Mesothelial cell of epicardium (in vitro differentiated cells): Measurements from ENCODE around the gene CDC42BPA. TPM values are rescaled to one million over a fixed set of nuclear protein-coding genes. Genes with fewer than 3 reads are reported as not detected.

ENCODE experiments used
- DNase-seq, 2 experiments: peaks; one replicate each; pipeline ENCODE4 v3.0.0; 2021; ENCODE audit warnings: low spot score in 2 of 2; ENCODE audit not compliant: unreplicated experiment in 2 of 2
- H3K27ac Mint-ChIP-seq: 2 replicates; pipeline ENCODE4 v1.8.0; 2021; ENCODE audit warnings: mixed read lengths
- H3K27me3 Mint-ChIP-seq: 2 replicates; pipeline ENCODE4 v1.8.0; 2021; ENCODE audit warnings: low read depth, mixed read lengths
- H3K36me3 Mint-ChIP-seq: 2 replicates; pipeline ENCODE4 v1.8.0; 2021; ENCODE audit warnings: mixed read lengths
- H3K4me1 Mint-ChIP-seq: 2 replicates; pipeline ENCODE4 v1.8.0; 2021; ENCODE audit warnings: mixed read lengths
- H3K4me3 Mint-ChIP-seq: 2 replicates; pipeline ENCODE4 v1.8.0; 2021; ENCODE audit warnings: mild to moderate bottlenecking, moderate library complexity, mixed read lengths
- H3K9me3 Mint-ChIP-seq: 2 replicates; pipeline ENCODE4 v1.8.0; 2021; ENCODE audit warnings: mixed read lengths
- total RNA-seq: library from RNA; stranded (reverse); gene quantifications from 3 replicates; pipeline ENCODE4 v1.2.1, GENCODE V29; 2021
- TF ChIP-seq, protein P1 (sequence below): fragments of 200-600 bp; sonication (generic); IDR thresholded peaks from one replicate; pipeline ENCODE4 v1.5.0; 2021; ENCODE audit warnings: antibody characterized with exemption; ENCODE audit not compliant: unreplicated experiment

CDC42BPA gene
- total RNA-seq, 1 donor from 2014 or later: 44.4 TPM

DNA sequence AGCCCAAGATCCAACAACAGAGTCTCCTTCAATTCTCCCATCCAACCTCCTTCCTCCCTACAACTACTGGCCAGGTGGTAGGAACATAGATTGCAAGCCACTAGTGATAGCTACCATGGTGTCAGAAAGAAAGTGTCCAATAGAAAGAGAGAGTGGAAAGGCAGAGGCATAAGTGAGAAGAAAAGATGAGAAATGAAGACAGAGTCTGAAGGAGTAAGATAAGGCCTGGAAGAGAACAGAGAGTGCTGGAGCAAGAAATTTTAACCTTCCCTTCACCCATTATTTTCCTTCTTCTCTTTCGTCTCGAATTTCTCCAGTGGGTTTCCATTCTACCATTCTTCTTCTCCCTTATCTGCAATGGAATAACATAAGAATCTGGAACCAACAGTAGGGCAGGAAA, 57.9 kb downstream of the CDC42BPA start:
- no peak for DNase-seq
- no peak overlapping the region for H3K4me3 Mint-ChIP-seq
- no peaks in the 10 kb centered on the region for H3K27me3 Mint-ChIP-seq
- H3K9me3 Mint-ChIP-seq: no peaks in the 10 kb centered on the region
- no peaks in the 10 kb centered on the region for H3K4me1 Mint-ChIP-seq
- H3K27ac Mint-ChIP-seq: no peak overlapping the region
- TF ChIP-seq, protein P1, sequence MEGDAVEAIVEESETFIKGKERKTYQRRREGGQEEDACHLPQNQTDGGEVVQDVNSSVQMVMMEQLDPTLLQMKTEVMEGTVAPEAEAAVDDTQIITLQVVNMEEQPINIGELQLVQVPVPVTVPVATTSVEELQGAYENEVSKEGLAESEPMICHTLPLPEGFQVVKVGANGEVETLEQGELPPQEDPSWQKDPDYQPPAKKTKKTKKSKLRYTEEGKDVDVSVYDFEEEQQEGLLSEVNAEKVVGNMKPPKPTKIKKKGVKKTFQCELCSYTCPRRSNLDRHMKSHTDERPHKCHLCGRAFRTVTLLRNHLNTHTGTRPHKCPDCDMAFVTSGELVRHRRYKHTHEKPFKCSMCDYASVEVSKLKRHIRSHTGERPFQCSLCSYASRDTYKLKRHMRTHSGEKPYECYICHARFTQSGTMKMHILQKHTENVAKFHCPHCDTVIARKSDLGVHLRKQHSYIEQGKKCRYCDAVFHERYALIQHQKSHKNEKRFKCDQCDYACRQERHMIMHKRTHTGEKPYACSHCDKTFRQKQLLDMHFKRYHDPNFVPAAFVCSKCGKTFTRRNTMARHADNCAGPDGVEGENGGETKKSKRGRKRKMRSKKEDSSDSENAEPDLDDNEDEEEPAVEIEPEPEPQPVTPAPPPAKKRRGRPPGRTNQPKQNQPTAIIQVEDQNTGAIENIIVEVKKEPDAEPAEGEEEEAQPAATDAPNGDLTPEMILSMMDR: no peak
- H3K36me3 Mint-ChIP-seq: no peaks in the 10 kb centered on the region

DNA sequence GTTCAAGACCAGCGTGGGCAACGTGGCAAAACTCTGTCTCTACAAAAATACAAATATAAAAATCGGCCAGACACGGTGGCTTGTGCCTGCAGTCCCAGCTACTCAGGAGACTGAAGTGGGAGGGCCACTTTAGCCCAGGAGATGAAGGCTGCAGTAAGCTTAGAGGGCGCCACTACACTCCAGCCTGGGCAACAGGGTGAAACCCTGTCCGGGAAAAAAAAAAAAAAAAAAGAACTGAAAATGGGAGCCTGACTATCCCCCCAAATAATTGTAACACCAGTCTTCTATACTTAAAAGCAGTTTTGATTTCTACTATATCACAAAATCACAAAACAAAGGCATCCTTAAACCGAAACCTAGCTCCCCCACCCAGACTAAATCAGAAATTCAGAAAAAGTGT, 60.3 kb downstream of the CDC42BPA start:
- no peaks in the 10 kb centered on the region for H3K9me3 Mint-ChIP-seq
- H3K4me1 Mint-ChIP-seq: peaks cover 7% of the 10 kb centered on the region
- H3K27ac Mint-ChIP-seq: no peak overlapping the region
- H3K27me3 Mint-ChIP-seq: no peaks in the 10 kb centered on the region
- no peak overlapping the region for H3K4me3 Mint-ChIP-seq
- DNase-seq: no peak
- H3K36me3 Mint-ChIP-seq: peaks cover 2% of the 10 kb centered on the region
- TF ChIP-seq, protein P1: no peak

DNA sequence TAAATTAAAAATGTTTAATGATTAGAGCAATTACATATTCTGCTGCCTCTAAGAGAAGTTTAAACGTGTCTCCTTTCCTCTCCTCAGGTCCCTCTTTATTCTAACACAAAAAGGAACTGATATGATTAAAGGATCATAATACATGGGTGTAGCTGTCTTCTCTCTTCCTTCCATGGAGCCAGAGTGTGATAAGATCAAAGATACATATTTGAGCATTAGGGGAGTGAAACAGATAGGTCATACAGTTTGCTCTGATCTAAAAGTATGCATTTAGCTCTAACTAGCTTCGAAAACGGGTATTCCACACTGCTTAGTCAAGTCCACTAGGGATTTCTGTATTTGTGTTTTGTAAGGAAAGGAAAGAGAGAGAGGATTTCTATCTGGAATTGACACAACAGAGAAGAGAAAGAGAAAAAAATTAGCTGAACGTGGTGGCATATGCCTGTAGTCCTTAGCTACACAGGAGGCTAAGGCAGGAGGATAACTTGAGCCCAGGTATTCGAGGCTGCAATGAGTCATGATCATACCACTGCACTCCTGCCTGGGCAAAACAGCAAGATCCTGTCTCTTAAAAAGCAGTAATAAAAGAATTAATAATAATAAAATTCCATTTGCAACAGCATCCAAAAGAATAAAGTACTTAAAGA, 63.1 kb downstream of the CDC42BPA start:
- Mint-ChIP-seq H3K36me3 (peaks cover 3% of the 10 kb centered on the region), H3K9me3 (no peaks in the 10 kb centered on the region), H3K27me3 (no peaks in the 10 kb centered on the region), H3K4me1 (peaks cover 9% of the 10 kb centered on the region), H3K4me3 (no peak overlapping the region), H3K27ac (no peak overlapping the region)
- TF ChIP-seq, protein P1: no peak
- DNase-seq: no peak

DNA sequence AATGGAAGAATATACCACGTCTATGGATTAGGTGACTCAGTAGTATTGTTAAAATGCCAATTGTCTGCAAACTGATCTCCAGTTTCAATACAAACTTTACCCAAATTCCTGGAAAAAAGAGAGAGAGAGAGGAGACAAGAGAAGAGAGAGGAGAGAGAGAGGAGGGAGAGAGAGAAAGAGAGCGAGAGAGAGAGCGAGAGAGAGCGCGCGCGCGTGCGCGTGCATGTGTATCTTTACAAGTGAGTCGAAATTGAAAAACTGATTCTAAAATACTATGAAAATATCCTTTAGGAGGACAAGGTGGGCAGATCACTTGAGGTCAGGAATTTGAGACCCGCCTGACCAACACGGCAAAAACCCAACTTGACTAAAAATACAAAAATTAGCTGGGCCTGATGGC, 65.2 kb downstream of the CDC42BPA start:
- Mint-ChIP-seq H3K9me3 (peaks cover 16% of the 10 kb centered on the region), H3K27ac (no peak overlapping the region), H3K36me3 (peaks cover 14% of the 10 kb centered on the region)

DNA sequence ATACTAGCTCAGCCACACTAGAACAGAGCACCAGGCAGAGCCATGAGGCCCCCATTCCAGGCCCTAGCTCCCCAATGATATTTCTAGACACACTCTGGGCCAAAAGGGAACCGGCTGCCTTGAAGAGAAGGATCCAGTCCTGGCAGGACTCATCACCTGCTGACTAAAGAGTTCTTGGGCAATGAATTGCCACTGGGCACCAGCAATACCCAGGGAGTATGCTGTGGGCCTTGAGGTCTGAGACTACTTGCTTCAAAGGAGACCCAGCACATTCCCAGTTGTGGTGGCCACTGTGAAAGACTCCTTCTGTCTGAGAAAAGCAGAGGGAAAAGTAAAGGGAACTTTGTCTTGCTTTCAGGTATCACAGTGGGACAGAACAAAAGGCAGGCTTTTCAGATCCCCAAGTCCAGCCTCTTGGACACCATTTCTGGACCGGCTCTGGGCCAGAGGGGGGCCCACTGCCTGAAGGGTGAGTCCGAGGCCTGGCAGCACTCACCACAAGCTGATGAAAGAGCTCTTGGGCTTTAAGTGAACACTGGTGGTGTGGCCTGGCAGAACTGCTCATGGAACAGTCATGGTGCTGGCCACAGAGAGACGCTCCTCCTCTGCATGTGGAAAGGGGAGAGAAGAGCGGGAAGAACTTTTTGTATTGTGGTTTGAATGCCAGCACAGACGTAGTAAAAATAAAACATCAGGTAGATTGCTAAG, 72.5 kb downstream of the CDC42BPA start:
- H3K4me3 Mint-ChIP-seq: no peak overlapping the region
- TF ChIP-seq, protein P1: no peak
- H3K36me3 Mint-ChIP-seq: peaks cover 21% of the 10 kb centered on the region
- DNase-seq: no peak
- no peak overlapping the region for H3K27ac Mint-ChIP-seq
- peaks cover 10% of the 10 kb centered on the region for H3K4me1 Mint-ChIP-seq
- peaks cover 20% of the 10 kb centered on the region for H3K9me3 Mint-ChIP-seq
- no peaks in the 10 kb centered on the region for H3K27me3 Mint-ChIP-seq

More for the DNA sequence above, 65.2 kb downstream of the CDC42BPA start:
- H3K4me3 Mint-ChIP-seq: no peak overlapping the region
- H3K27me3 Mint-ChIP-seq: no peaks in the 10 kb centered on the region
- DNase-seq: no peak
- TF ChIP-seq, protein P1: no peak
- peaks cover 9% of the 10 kb centered on the region for H3K4me1 Mint-ChIP-seq
